SK-N-SH (cell line): Measurements from ENCODE around the gene LRIG1. TPM values are rescaled to one million over a fixed set of nuclear protein-coding genes. Genes with fewer than 3 reads are reported as not detected.

Experiments
- CTCF ChIA-PET: fragments of 300-600, 350-600 bp; formaldehyde crosslinking; extraction: SDS; loops from one replicate; lab custom pipeline; 2021; lab: Yijun Ruan, JAX
- POLR2A ChIA-PET: fragments of 350-600 bp; sonication (Branson Sonifier 250); formaldehyde crosslinking; extraction: SDS; loops from one replicate; lab custom pipeline; 2020; ENCODE audit warnings: antibody characterized with exemption, inconsistent platforms; lab: Yijun Ruan, JAX
- DNase-seq: peaks from one replicate; pipeline ENCODE4 v3.0.0; 2012
- H2AFZ ChIP-seq: fragments of 200-600 bp; sonication (generic); 2 replicates; pipeline ENCODE4 v1.8.1; 2016; ENCODE audit warnings: antibody characterized with exemption, mild to moderate bottlenecking, low read depth
- H3F3A ChIP-seq: fragments of 200-600 bp; sonication (generic); replicated peaks from 2 replicates; pipeline ENCODE3; 2016; ENCODE audit warnings: antibody characterized with exemption, mild to moderate bottlenecking; ENCODE audit not compliant: insufficient read depth
- H3K27ac ChIP-seq, 2 experiments: fragments of 200-500 bp in 1 of 2; fragments of 200-600 bp in 1 of 2; sonication (Bioruptor generic) in 1 of 2; sonication (generic), shearing (Covaris generic) in 1 of 2; 2 replicates each; pipeline versions ENCODE4 v1.5.1 to v1.6.1; 2014 to 2016; ENCODE audit warnings: low read depth in 2 of 2, inconsistent platforms in 1 of 2, low read length in 1 of 2, mild to moderate bottlenecking in 1 of 2, mixed read lengths in 1 of 2
- H3K27me3 ChIP-seq: fragments of 200-600 bp; sonication (generic), shearing (Covaris generic); 2 replicates; pipeline ENCODE4 v1.6.1; 2016; ENCODE audit warnings: mixed run types; ENCODE audit not compliant: insufficient read depth
- H3K36me3 ChIP-seq, 2 experiments: fragments of 200-500 bp in 1 of 2; fragments of 200-600 bp in 1 of 2; sonication (Bioruptor generic) in 1 of 2; sonication (generic) in 1 of 2; replicated peaks in 1 of 2; 2 replicates each; pipeline versions ENCODE3 to v1.5.1; 2014 to 2016; ENCODE audit warnings: low read length in 1 of 2, mild to moderate bottlenecking in 1 of 2; ENCODE audit not compliant: insufficient read depth in 2 of 2, control insufficient read depth in 1 of 2
- H3K4me1 ChIP-seq, 2 experiments: fragments of 200-500 bp in 1 of 2; fragments of 200-600 bp in 1 of 2; sonication (Bioruptor generic) in 1 of 2; sonication (generic), shearing (Covaris generic) in 1 of 2; 2 replicates each; pipeline versions ENCODE4 v1.5.1 to v1.6.1; 2014 to 2016; ENCODE audit warnings: low read depth in 1 of 2, low read length in 1 of 2, mixed run types in 1 of 2; ENCODE audit not compliant: insufficient read depth in 2 of 2, control insufficient read depth in 1 of 2
- H3K4me2 ChIP-seq: fragments of 200-600 bp; sonication (generic), shearing (Covaris generic); 2 replicates; pipeline ENCODE4 v1.6.1; 2017; ENCODE audit warnings: mixed run types
- H3K4me3 ChIP-seq, 2 experiments: fragments of 200-500 bp in 1 of 2; fragments of 200-600 bp in 1 of 2; sonication (Bioruptor generic) in 1 of 2; sonication (generic), shearing (Covaris generic) in 1 of 2; 2 replicates each; pipeline versions ENCODE4 v1.5.1 to v1.8.1; 2014 to 2016; ENCODE audit warnings: low read depth in 2 of 2, inconsistent platforms in 1 of 2, low read length in 1 of 2, mild to moderate bottlenecking in 1 of 2, mixed read lengths in 1 of 2, moderate library complexity in 1 of 2
- H3K79me2 ChIP-seq: fragments of 200-600 bp; sonication (generic); 2 replicates; pipeline ENCODE4 v1.8.1; 2017; ENCODE audit warnings: mild to moderate bottlenecking; ENCODE audit not compliant: insufficient read depth
- H3K9ac ChIP-seq: fragments of 200-600 bp; sonication (generic); 2 replicates; pipeline ENCODE4 v1.6.1; 2017; ENCODE audit warnings: mixed run types
- H3K9me2 ChIP-seq: fragments of 200-600 bp; sonication (generic); 2 replicates; pipeline ENCODE4 v1.6.1; 2017; ENCODE audit warnings: mixed run types
- H3K9me3 ChIP-seq: fragments of 200-600 bp; sonication (generic); 2 replicates; pipeline ENCODE4 v1.6.1; 2017; ENCODE audit warnings: mixed run types, mild to moderate bottlenecking, moderate library complexity
- H4K20me1 ChIP-seq: fragments of 200-600 bp; sonication (generic); 2 replicates; pipeline ENCODE4 v1.6.1; 2017; ENCODE audit warnings: mild to moderate bottlenecking, mixed run types; ENCODE audit not compliant: insufficient read depth
- CHD2 ChIP-seq: fragments of 150-350 bp; IDR thresholded peaks from 2 replicates; pipeline ENCODE4 v1.6.1; 2018; ENCODE audit warnings: low read length; ENCODE audit not compliant: partially characterized antibody
- EP300 ChIP-seq, 2 experiments: IDR thresholded peaks; 2 replicates each; pipeline versions ENCODE4 v1.4.0 to v1.6.1; 2012; ENCODE audit warnings: borderline replicate concordance in 1 of 2, low read depth in 1 of 2, low read length in 1 of 2
- FOXM1 ChIP-seq: IDR thresholded peaks from 2 replicates; pipeline ENCODE4 v1.4.0; 2012; ENCODE audit warnings: low read depth, mild to moderate bottlenecking
- GATA2 ChIP-seq: sonication (generic); formaldehyde crosslinking; IDR thresholded peaks from 2 replicates; pipeline ENCODE4 v1.5.0; 2020; ENCODE audit warnings: mild to moderate bottlenecking, missing genetic modification reagents
- JUND ChIP-seq: IDR thresholded peaks from 2 replicates; pipeline ENCODE4 v1.4.0; 2012
- MXI1 ChIP-seq: IDR thresholded peaks from 2 replicates; pipeline ENCODE4 v1.6.1; 2012; ENCODE audit warnings: mild to moderate bottlenecking, low read depth, low read length, improper control_type of control experiment
- NFIC ChIP-seq: IDR thresholded peaks from 2 replicates; pipeline ENCODE4 v1.4.0; 2012; ENCODE audit warnings: borderline replicate concordance
- NRF1 ChIP-seq: IDR thresholded peaks from 2 replicates; pipeline ENCODE4 v1.6.1; 2012; ENCODE audit warnings: low read depth, mild to moderate bottlenecking, low read length
- RAD21 ChIP-seq: IDR thresholded peaks from 2 replicates; pipeline ENCODE4 v1.6.1; 2012; ENCODE audit warnings: mild to moderate bottlenecking, low read length
- RCOR1 ChIP-seq: fragments of 150-350 bp; IDR thresholded peaks from 2 replicates; pipeline ENCODE4 v1.6.1; 2017; ENCODE audit warnings: antibody characterized with exemption, low read length
- RFX5 ChIP-seq: IDR thresholded peaks from 2 replicates; pipeline ENCODE4 v1.6.1; 2012; ENCODE audit warnings: mild to moderate bottlenecking, improper control_type of control experiment, low read length
- RXRA ChIP-seq: IDR thresholded peaks from 2 replicates; pipeline ENCODE4 v1.4.0; 2012; ENCODE audit warnings: low read depth, mild to moderate bottlenecking, borderline replicate concordance
- SIN3A ChIP-seq: IDR thresholded peaks from 2 replicates; pipeline ENCODE4 v1.6.1; 2012; ENCODE audit warnings: low read depth, mild to moderate bottlenecking, low read length, moderate library complexity, borderline replicate concordance
- TEAD4 ChIP-seq: IDR thresholded peaks from 2 replicates; pipeline ENCODE4 v1.4.0; 2012; ENCODE audit warnings: mild to moderate bottlenecking, borderline replicate concordance; ENCODE audit not compliant: insufficient read depth
- WGBS: methylation state at CpG from one replicate; pipeline ENCODE4 v1.1.6; 2017; ENCODE audit warnings: low lambda C conversion rate; 5-methylcytosine and 5-hydroxymethylcytosine counted together
- polyA plus RNA-seq, 3 experiments: library from polyadenylated mRNA; depleted of rRNA; stranded (reverse); fragments of >200 nt; gene quantifications; 2 replicates each; pipeline ENCODE4 v1.2.3, GENCODE V29; 2012
- TF ChIP-seq, protein P1 (sequence below): IDR thresholded peaks from 2 replicates; pipeline ENCODE4 v1.4.0; 2012; ENCODE audit warnings: low read depth, borderline replicate concordance
- TF ChIP-seq, protein P2 (sequence below): IDR thresholded peaks from 2 replicates; pipeline ENCODE4; 2012
- TF ChIP-seq, protein P3 (sequence below): IDR thresholded peaks from 2 replicates; pipeline ENCODE4 v1.4.0; 2012; ENCODE audit warnings: low read depth, borderline replicate concordance
- TF ChIP-seq, protein P4 (sequence below): IDR thresholded peaks from 2 replicates; pipeline ENCODE4 v1.4.0; 2012; ENCODE audit warnings: low read depth

Gene LRIG1
- polyA plus RNA-seq, 1 of the 3 experiments (the other 2 are of a cell fraction), result 1.7 TPM

DNA sequence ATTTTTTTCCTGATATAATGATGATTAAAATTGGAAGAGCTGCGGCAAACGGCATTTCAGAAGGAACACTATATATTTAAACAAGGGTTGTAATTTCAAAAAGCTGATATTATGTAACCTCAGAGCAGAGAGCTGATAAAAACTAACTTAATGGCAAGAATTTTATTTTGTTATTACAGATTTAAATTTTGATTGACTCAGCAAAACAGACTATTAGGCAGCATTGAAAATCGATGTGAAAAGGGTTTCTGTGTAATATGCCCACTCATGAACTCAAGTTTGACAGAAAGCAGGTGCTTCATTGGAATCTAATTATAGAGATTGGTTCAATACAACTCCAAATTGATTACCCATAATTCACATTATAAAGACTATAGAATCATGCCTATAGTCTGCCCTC, 24.9 kb upstream of the LRIG1 start:
- no peak for TF ChIP-seq SIN3A
- TF ChIP-seq FOXM1, result no peak
- TF ChIP-seq, protein P1, sequence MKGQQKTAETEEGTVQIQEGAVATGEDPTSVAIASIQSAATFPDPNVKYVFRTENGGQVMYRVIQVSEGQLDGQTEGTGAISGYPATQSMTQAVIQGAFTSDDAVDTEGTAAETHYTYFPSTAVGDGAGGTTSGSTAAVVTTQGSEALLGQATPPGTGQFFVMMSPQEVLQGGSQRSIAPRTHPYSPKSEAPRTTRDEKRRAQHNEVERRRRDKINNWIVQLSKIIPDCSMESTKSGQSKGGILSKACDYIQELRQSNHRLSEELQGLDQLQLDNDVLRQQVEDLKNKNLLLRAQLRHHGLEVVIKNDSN, result no peak
- no peak for TF ChIP-seq NRF1
- TF ChIP-seq RFX5, result no peak
- no peak for TF ChIP-seq RCOR1
- TF ChIP-seq GATA2, result no peak
- TF ChIP-seq, protein P2, sequence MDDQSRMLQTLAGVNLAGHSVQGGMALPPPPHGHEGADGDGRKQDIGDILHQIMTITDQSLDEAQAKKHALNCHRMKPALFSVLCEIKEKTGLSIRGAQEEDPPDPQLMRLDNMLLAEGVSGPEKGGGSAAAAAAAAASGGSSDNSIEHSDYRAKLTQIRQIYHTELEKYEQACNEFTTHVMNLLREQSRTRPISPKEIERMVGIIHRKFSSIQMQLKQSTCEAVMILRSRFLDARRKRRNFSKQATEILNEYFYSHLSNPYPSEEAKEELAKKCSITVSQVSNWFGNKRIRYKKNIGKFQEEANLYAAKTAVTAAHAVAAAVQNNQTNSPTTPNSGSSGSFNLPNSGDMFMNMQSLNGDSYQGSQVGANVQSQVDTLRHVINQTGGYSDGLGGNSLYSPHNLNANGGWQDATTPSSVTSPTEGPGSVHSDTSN, result no peak
- TF ChIP-seq, protein P3, sequence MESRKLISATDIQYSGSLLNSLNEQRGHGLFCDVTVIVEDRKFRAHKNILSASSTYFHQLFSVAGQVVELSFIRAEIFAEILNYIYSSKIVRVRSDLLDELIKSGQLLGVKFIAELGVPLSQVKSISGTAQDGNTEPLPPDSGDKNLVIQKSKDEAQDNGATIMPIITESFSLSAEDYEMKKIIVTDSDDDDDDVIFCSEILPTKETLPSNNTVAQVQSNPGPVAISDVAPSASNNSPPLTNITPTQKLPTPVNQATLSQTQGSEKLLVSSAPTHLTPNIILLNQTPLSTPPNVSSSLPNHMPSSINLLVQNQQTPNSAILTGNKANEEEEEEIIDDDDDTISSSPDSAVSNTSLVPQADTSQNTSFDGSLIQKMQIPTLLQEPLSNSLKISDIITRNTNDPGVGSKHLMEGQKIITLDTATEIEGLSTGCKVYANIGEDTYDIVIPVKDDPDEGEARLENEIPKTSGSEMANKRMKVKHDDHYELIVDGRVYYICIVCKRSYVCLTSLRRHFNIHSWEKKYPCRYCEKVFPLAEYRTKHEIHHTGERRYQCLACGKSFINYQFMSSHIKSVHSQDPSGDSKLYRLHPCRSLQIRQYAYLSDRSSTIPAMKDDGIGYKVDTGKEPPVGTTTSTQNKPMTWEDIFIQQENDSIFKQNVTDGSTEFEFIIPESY, result no peak
- no peak for TF ChIP-seq NFIC
- TF ChIP-seq EP300 (IDR thresholded peaks at IDR 0.05; ENCODE audit: borderline replicate concordance in 1 of 2, low read depth in 1 of 2, low read length in 1 of 2), result no peak
- TF ChIP-seq RXRA, result no peak
- TF ChIP-seq TEAD4, result no peak
- no peak for TF ChIP-seq RAD21
- no peak for TF ChIP-seq CHD2
- no peak for TF ChIP-seq MXI1
- no peak for TF ChIP-seq JUND
- TF ChIP-seq, protein P4, sequence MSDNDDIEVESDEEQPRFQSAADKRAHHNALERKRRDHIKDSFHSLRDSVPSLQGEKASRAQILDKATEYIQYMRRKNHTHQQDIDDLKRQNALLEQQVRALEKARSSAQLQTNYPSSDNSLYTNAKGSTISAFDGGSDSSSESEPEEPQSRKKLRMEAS, result no peak
- no peaks in the 10 kb centered on the region for H3K4me1 ChIP-seq
- H3K9me3 ChIP-seq, result no peaks in the 10 kb centered on the region
- H3K9ac ChIP-seq, result no peak overlapping the region
- no peak for DNase-seq
- CTCF ChIA-PET, result interaction anchor here (0.9 to 1.1 kb wide), 2 partner anchors 272 to 296 kb away, joined by 3 read pairs; no protein-coding TSS in a partner anchor
- H4K20me1 ChIP-seq, result no peaks in the 10 kb centered on the region
- no peak overlapping the region for H3K4me3 ChIP-seq
- no peaks in the 10 kb centered on the region for H3K9me2 ChIP-seq
- WGBS, result 65% methylated on average over 3 of the region's 3 CpGs
- H3K27ac ChIP-seq, result no peak overlapping the region
- H3K4me2 ChIP-seq, result no peak overlapping the region
- H3F3A ChIP-seq, result no peaks in the 10 kb centered on the region
- H3K27me3 ChIP-seq, result no peaks in the 10 kb centered on the region
- no peaks in the 10 kb centered on the region for H3K36me3 ChIP-seq
- H2AFZ ChIP-seq, result no peak overlapping the region
- no peaks in the 10 kb centered on the region for H3K79me2 ChIP-seq
- POLR2A ChIA-PET, result no interaction called here
